ENCODE results near the gene TMOD2.

The TMOD2 gene

GRCh38 chr15:51863131-51863530 is 111.7 kb downstream of the TMOD2 start:
- no peak for DNase-seq

- peak in 1 of 5 experiments; percentile 2 for DNase-seq
These were observed 113.1 kb downstream of the TMOD2 start for GRCh38 chr15:51864408-51865056.

GRCh38 chr15:51865317-51865716 is 113.9 kb downstream of the TMOD2 start:
- DNase-seq: no peak
